ENCODE results near the gene MCM8.

MCM8 gene

DNA sequence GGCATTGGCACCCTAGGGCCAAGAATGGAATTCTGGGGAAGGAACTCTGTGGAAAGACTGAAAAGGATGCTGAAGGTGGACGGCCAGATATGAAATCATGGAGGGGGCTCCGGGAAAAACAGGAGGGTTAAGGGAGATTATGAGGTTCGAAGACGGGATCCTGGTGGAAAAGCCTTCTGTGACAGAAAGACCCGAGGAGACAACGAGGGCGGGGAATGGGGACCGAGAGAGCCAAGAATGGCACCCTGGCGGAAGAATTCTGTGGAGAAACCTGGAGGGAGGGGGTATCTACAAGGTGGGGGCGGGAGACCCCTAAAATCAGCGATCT, 545 bp upstream of the MCM8 start:
- no peak for DNase-seq

DNA sequence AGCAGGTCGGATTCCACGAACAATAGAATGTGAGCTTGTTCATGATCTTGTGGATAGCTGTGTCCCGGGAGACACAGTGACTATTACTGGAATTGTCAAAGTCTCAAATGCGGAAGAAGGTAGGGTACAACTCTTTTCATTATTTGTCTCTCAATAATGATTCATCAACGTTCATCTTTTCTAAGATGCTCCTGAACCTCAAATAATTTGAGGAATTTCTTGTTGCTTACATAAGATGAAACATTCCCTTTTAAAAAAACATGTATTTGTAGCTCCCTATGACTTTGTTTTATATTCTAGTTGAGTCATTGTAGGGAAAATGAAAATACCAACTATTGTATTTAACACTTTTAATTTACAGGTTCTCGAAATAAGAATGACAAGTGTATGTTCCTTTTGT, 17.0 kb downstream of the MCM8 start:
- no peak for DNase-seq

DNA sequence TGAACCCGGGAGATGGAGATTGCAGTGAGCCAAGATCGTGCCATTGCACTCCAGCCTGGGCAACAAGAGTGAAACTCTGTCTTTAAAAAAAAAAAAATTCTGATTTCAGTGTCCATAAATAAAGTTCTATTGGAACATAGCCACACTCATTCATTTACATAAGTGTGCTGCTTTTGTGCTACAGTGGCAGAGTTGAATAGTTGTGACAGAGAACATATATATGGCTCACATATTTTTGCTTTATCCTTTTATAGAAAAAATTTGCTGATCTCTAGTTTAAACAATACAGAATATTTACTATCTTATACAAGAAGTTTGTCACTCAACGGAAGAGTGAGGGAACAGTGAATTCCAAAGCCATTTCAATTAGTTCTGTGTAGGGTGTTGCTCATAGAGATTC, 18.0 kb downstream of the MCM8 start:
- DNase-seq, result no peak

DNA sequence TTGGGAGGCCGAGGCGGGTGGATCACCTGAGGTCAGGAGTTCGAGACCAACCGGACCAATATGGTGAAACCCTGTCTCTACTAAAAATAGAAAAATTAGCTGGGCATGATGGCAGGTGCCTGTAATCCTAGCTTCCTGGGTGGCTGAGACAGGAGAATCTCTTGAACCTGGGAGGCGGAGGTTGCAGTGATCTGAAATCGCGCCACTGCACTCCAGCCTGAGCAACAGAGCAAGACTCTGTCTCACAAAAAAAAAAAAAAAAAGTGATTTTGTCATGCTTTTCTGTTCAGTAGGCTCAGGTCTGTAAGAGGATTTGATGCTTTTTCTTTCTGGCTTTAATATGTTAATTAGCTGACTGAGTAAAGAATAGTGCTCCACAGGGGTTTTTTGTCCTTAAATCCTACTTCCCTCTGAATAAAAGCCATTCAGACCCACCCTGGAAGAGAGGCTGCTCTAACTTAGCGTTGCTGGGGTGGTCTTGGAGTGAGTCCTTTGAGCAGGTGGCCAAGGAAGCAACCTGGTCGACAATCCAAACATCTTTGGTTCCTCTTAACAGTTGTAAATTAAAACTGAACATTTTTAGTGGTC, 19.0 kb downstream of the MCM8 start:
- DNase-seq, result no peak

DNA sequence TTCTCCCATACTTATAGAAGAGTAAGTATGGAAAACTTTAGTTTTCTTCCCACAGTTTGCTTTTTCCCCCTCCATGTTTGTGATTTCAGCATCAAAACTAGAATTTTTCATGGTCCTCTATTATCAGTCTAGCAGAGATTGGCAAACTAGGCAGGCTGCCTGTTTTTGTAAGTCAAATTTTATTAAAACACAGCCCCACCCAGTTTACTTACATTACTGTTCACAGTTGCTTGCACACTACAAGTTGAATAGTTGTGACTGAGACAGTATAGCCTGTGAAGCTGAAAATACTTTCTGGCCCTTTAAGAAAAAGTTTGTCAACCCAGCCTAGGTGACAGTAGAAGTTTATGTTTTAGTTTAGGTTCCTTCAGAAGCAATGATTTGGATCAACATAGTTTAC, 19.5 kb downstream of the MCM8 start:
- DNase-seq, result no peak

DNA sequence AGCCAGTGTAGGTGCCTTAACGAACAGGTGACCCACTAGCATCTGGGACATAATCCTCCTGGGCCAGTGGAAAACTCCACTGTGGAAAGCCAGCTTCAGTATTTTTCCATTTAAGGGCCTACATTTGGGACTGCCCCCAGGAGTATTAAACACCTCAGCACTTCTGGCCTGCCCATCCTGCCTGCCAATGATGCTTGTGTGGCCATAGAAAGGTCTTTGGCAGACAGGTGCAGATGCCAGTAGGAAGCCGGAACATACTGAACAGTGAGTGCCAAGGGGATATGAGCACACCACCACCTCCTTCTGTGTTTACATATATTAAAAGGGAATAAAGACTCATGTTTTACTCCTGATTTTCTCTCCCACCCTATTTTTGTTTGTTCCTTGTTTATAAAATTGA, 19.9 kb downstream of the MCM8 start:
- no peak for DNase-seq

DNA sequence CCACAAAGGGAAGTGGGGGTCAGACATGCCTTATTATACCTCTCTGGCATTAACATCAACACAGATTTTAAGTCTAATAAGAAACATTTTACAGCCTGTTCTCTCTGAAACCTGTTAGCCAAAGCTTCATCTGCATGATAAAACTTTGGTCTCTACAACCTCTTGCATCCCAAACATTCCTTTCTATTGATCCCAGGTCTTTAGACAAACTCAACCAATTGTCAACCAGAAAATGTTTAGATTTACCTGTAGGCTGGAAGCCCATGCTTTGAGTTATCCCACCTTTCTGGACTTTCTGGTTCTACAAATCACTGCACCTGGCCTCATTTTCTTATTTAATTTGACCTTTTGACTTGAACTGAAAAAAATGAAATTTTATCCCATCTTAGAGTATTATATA, 20.8 kb downstream of the MCM8 start:
- DNase-seq, result no peak

DNA sequence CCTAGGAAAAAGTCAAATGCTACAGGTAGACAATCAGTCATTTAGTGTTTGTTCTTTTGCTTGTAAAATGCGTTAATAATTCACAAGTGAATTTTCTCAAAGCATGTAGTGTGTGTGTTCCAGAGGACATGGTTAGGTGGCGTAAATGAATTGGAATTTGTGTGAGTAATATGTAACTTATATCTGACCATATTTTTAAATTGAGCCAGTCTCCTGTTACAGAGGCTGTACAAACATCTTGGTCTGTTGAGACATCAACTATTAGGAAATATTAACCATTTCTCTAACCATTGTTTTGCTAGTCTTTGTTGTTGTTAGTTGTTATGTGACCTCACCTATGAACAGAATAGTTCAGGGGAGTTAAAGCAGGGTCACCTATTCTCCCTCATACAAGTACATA, 22.7 kb downstream of the MCM8 start:
- DNase-seq, result no peak

DNA sequence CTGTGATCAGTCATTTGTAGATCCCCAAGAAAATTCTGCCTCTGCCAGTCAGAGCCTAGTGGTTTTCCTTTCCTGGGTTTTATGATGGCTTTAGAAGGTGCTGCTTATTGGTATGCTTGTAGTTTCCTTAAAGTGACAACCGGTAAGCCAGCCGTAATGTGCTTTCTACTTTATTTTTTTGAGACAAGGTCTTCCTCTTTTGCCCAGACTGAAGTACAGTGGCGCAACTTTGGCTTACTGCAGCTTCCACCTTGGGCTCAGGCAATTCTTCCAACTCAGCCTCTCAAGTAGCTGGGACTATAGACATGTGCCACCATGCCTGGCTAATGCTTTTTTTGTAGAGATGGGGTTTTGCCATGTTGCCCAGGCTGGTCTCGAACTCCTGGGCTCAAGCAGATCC, 23.5 kb downstream of the MCM8 start:
- no peak for DNase-seq

DNA sequence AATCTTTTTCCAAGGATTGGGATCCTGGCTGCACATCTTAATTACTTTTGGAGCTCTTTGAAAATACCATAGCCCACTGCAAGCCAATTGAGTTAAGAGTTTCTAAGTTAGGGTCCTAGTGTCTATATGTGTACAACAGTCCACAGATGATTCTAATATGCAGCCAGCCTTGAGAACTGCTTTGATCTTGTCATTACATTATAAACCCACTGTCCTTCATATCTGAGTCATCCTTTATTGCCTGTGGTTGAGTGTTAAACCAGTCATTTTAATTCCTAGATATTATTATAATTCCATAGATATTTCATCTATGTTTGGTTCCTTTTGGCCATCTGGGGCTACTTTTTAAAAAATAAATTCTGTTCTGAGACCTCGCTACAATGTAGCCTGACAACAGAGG, 24.1 kb downstream of the MCM8 start:
- DNase-seq, result no peak

DNA sequence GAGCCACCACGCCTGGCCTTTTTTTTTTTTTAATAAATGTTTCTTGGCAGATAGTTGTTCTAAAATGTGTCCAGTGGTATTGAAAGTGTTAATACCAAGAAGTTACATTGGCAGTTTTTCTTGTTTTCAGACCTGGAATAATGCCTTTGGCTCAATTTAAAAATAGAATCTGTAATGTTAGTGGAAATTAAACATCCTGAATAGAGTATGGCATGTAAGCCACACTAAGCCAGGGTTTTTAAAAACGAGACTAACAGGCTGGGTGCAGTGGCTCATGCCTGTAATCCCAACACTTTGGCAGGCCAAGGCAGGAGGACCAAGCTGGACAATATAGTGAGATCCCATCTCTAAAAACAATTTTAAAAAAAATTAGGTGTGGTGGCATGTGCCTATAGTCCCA, 25.3 kb downstream of the MCM8 start:
- no peak for DNase-seq

DNA sequence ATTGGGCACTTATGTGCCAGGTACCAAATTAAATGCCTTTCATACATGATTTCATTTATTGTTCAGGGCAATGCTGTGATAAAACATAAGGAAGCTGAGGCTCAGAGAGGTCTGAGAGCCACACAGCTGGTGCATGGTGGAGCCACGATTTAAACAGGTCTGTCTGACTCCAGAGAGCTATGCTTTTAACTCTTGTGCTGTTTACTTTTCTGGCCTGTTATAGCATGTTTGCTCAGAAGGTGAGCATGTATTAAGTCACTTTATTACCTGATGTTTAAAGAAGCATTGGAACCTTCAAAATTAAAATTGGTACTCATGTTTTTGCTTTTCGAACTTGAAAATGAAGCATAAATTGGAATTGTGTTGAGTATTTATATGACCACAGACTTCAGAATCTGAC, 26.8 kb downstream of the MCM8 start:
- DNase-seq, result no peak

DNA sequence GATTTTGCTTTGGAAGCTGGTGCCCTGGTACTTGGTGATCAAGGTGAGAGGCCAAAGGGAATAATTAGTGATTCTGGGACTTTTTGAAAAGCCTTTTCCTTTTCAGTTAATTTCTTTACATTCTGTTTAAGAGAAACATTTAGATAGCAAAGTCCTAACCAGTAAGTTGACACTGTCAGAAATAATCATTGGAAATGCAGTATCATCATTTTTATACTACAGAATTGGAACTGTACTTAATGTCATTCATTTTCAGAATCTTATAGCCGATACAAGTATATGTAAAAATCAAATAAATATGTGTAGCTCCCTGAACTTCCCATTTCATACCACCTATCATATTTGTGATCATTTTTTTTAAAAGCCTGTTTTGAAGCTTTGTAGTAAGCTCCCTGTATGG, 27.5 kb downstream of the MCM8 start:
- DNase-seq, result no peak

DNA sequence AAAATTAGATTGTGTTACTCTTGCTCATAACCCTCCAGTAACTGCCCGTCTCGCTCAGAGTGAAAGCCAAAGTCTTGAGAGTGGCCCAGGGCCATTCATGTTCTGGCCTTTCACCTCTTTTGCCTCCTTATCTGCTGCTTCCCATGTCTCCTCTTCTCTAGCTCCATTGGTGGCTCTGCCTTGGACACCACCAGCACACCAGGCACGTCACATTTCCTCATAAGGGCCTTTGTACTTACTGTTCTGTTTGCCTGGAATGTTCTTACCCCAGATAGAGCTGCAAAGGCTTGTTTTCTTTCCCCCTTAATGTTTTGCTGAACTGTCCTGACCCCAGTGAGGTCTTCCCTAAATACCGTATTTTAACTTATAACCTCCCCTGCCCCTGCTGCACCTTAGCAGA, 29.3 kb downstream of the MCM8 start:
- no peak for DNase-seq

DNA sequence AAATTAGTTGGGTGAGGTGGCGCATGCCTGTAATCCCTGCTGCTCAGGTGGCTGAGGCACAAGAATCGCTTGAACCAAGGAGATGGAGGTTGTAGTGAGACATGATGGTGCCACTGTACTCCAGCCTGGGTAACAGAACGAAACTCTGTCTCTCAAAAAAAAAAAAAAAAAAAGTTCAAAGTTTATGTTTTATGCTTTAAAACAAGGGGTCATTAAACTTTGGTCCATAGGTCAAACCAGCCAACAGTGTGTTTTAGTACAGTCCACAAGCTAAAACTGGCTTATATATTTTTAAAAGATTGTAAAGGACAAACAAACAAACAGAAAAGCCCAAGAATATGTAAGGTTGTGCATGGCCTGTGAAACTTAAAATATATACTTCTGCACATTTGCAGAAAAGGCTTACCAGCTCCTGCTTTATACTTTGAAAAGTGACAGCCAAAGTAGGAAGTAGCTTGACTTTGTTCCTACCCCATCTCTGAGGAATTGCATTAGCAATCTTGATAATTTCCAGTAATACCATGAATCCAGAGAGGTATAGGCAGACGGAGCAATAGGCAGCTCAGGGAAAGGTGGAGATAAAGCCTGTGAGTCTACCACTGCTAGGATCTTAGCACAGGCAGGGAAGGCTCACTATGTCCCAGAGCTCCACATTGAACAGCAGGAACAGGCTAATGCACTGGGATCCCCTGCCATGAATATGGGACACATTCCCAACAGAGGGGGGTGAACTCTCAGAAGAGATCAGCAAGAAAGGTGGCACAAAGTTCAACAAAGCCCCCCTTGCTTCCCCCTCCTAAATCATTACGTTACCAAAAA, 30.5 kb downstream of the MCM8 start:
- no peak for DNase-seq

DNA sequence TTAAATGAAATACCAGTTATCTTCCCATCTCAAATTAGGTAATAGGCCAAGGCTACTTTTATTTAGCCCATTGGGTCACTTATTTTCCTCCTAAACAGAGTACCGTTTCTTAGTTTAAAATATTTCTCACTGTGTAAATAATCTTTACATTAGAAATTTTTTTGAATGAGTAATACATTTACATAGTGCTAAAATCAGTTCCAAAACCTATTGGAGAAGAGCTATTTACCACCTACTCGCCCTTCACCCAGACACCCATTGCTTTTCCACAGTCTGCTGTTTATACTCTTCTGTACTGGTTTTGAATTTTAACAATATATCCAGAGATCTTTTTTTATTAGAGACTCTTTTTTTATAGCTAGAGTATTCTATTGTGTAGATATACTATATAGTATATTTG, 36.9 kb downstream of the MCM8 start:
- no peak for DNase-seq

DNA sequence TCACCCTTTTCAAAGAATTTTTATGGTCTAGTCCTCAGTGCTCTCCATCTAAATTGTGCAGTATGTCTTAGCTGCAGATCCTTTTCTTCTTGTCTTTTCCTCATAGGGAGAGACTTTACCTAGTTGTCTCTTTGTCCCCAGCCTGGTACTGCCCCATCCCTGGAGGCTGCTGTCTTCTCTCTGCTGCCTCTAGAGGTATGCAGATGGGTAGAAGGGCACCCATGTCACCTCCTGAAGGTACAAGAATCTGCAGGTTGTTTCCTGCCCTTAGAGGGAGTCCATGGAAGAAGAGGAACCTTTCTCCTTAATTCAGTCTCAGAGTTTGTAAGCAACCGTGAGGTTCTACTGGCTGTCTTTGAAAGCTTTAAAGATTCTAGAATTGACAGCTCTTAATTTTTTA, 39.1 kb downstream of the MCM8 start:
- DNase-seq, result no peak

DNA sequence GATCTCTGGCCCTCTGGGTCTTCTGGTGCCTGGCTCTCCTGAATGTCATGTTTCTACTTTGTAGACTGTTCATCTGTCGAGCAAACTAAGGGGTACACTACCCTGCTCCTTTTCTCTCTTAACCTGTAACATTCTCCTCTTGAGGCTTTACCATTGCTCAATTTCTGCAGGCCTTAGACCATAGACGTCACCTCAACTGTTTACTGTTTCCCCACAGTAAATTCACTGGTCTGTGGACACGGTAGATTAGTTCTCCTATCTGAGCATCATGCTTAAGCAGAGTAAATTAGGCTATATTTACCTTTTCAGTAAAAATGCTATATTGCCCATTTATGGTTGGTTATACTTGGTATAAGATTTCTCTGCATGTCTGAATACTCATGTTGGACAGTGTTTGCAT, 40.5 kb downstream of the MCM8 start:
- no peak for DNase-seq

DNA sequence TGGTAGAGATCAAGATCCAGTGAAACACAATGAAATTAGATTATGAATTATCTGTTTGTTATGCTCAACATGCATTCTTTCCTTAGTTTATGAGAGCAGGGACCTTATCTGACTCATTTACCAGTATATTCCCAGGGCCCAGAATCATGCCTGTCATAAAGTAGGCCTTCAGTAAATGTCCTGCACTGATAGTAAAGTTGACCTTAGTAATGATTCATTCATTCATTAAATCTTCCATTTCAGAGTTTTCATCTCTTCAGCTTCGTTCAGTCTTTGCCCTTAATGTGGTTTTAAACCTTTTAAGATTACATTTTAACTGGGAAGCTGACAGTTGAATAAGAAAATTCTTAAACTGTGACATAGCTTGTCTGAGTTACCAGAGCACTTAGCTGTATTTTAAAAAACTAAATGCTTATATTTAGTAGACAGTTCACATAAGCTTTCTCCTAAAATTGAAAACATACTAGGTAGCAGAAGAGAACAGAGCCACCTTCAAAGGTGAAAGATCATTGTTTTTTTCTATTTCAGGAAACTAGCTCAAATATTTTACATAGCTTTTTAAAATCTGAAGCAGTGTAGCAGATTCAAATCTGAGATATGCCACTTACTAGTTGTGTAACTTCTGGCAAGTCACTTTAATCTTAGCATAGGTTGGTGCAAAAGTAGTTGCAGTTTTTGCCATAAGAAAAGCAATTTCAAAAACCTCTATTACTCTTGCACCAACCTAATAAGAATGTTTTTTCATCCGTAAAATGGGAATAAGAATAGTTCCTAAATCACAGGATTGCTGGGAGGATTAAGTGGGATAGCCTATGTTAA, 41.4 kb downstream of the MCM8 start:
- no peak for DNase-seq

DNA sequence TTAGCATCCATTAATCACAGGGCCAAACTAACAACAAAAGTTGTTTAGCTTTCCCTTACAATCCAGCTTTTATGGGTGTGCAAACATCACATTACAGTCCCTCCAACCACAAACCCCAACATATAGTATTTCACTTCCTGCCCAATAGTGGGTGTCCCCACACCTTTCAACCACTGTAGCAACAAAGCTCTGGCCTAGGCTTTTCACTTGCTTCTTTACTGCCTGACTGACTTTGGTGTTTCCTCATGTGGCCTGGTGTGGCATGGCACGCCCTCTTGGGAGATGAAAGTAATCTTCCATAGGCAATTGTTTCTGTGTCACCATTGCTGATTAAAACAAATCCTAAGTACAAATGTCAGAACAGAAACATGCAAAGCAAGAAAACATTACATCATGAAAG, 46.3 kb downstream of the MCM8 start:
- DNase-seq, result peak; percentile 19

DNA sequence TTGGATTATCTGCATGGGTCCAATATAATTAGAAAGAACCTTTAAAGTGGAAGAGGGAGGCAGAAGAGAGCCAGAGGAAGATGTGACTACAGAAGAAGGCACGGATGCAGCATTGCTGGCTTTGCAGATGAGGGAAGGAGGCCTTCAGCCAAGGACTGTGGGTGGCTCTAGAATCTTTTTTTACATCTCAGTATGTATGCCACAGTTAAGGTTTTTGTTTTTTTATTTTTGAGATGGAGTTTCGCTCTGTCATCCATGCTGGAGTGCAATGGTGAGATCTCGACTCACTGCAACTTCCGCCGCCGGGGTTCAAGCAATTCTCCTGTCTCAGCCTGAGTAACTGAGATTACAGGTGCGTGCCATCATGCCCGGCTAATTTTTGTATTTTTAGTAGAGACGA, 49.3 kb downstream of the MCM8 start:
- no peak for DNase-seq

DNA sequence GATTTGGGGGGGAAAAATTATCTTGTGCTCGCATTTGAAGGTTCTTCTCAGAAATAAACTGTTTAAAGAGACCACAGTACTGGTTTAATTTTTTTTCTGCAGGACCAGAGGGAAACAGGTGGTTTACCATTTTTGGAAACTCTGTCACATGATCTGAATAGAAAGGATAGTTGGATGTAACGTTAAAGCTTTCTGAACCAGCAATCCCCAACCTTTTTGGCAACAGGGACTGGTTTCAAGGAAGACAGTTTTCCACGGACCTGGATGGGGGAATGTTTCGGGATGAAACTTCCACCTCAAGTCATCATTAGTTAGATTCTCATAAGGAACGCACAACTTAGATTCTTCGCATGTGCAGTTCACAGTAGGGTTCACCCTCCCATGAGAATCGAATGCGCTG, 50.4 kb downstream of the MCM8 start:
- DNase-seq, result no peak

DNA sequence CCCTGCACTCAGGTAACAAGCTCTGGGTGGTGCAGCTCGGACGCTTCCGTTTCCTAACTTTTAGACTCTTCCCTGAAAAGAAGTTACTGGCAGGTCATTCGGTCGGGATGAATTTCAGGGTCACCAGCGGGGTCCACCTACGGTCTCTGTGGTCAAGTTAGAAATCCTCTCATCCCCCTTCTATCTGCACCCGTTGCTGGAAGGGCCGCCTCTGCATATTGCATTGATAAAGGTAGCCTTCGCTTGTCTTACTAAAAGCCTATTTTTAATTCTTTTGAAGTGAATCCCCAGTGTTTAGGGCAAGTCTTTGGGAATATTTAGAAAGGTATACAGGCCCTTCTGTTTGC, 56.1 kb downstream of the MCM8 start:
- no peak for DNase-seq

DNA sequence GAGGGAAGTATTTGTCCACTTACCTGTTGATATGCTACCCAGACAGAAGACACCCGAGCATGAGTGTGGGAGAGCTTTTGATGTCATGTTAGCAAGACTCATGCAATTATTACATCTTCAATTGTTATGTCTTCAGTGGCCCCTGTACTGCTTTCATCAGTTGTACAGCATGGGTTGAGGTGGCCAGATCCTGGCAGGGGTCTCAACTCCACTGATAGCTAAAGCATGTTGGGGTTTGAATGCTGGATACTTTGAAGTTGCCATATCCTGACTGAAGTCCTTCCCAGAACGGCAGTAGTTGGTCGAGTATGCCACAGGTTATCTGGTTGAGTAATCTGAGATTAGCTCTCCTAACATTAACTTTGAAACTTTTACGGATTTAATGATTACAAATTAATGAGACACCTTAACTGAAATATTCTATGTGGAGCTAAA, 56.7 kb downstream of the MCM8 start:
- no peak for DNase-seq

All from activated CD8-positive, alpha-beta memory T cell treated with anti-CD3 and anti-CD28 coated beads, Interleukin-2, amount 50 U/mL, for 4 hours (primary cell).